Sigmoid colon (tissue), 7 donors: ENCODE data around the gene CALHM2. TPM values are rescaled to one million over a fixed set of nuclear protein-coding genes. Genes with fewer than 3 reads are reported as not detected.

Source experiments
- DNase-seq: peaks from one replicate; pipeline ENCODE4 v3.0.0-alpha.2; 2019
- H3K27ac ChIP-seq, 4 donors: fragments of 200-600 bp; sonication (generic); one replicate each; pipeline ENCODE4 v1.5.1; 2016 to 2019; ENCODE audit warnings: mild to moderate bottlenecking in 1 of 4
- H3K27me3 ChIP-seq, 3 donors: fragments of 200-600 bp; sonication (generic); one replicate each; pipeline ENCODE4 v1.5.1; 2019; ENCODE audit warnings: mild to moderate bottlenecking in 1 of 3
- H3K36me3 ChIP-seq, 4 donors: fragments of 200-600 bp; sonication (generic); one replicate each; pipeline ENCODE4 v1.5.1; 2016 to 2019
- H3K4me1 ChIP-seq, 4 donors: fragments of 200-600 bp; sonication (generic); one replicate each; pipeline ENCODE4 v1.5.1; 2017 to 2019
- H3K4me3 ChIP-seq, 4 donors: fragments of 200-600 bp; sonication (generic); one replicate each; pipeline ENCODE4 v1.5.1; 2017 to 2019; ENCODE audit warnings: mild to moderate bottlenecking in 2 of 4, moderate library complexity in 1 of 4
- H3K9me3 ChIP-seq, 4 donors: fragments of 200-600 bp in 3 of 4; sonication (generic) in 3 of 4; one replicate each; pipeline versions ENCODE4 v1.5.1 to v1.6.1; 2013 to 2019
- CTCF ChIP-seq, 4 experiments: fragments of 450-650 bp in 3 of 4; fragments of 200-600 bp in 1 of 4; IDR thresholded peaks; one replicate each; pipeline ENCODE4 v1.5.1; 2016 to 2019; ENCODE audit warnings: antibody characterized with exemption in 4 of 4, mild to moderate bottlenecking in 3 of 4, moderate library complexity in 2 of 4
- EP300 ChIP-seq, 4 donors: sonication (generic); formaldehyde crosslinking; IDR thresholded peaks; one replicate each; pipeline ENCODE4 v1.6.1; 2017; ENCODE audit warnings: antibody characterized with exemption in 4 of 4
- POLR2A ChIP-seq, 2 donors: fragments of 450-650 bp; IDR thresholded peaks; one replicate each; pipeline ENCODE4 v1.6.1; 2016; ENCODE audit warnings: antibody characterized with exemption in 2 of 2, mild to moderate bottlenecking in 2 of 2, moderate library complexity in 2 of 2
- POLR2AphosphoS5 ChIP-seq, 4 donors: sonication (generic); formaldehyde crosslinking; IDR thresholded peaks; one replicate each; pipeline ENCODE4 v1.6.1; 2017; ENCODE audit warnings: antibody characterized with exemption in 4 of 4
- WGBS, 2 donors: extraction: QIAGEN DNeasy Blood & Tissue Kit; methylation state at CpG; one replicate each; pipeline ENCODE4 v1.1.7; 2013; 5-methylcytosine and 5-hydroxymethylcytosine counted together
- intact Hi-C: fragments of 100-400 bp; cut with DNase I; formaldehyde crosslinking; loops from one replicate; pipeline ENCODE4 v1.15.1; 2023
- polyA plus RNA-seq, 3 donors: library from polyadenylated mRNA; stranded (reverse); fragments of 200-250 nt; gene quantifications; one replicate each; pipeline ENCODE4 v1.2.3, GENCODE V29; 2013
- total RNA-seq, 4 donors: library from RNA; depleted of rRNA; stranded (reverse); fragments of >200 nt; gene quantifications; one replicate each; pipeline ENCODE4 v1.1.0, GENCODE V29; 2016
- donor health status: healthy with polysubstance abuse.
- donor health status: Bipolar disorder and iron deficiency.
- donor health status: healthy.

Gene CALHM2
- total and polyA plus RNA-seq, 7 donors = 5.5 to 55.4 (median 27.4) TPM

GRCh38 chr10:103452506-103453230 lies 498 bp upstream of the CALHM2 start:
- peak overlapping the region; percentile 53 to 76 (median 72) for H3K4me3 ChIP-seq
- H3K36me3 ChIP-seq = peaks cover 0 to 18% (median 0%) of the 10 kb centered on the region in 4 donors
- intact Hi-C loops = no loop called here
- no peak for DNase-seq
- H3K9me3 ChIP-seq = no peaks in the 10 kb centered on the region
- no peaks in the 10 kb centered on the region for H3K27me3 ChIP-seq
- 32 to 36% methylated on average over 27 of the region's 27 CpGs for WGBS, 2 donors
- peaks cover 0 to 45% (median 36%) of the 10 kb centered on the region in 4 donors for H3K4me1 ChIP-seq
- TF ChIP-seq EP300 (IDR thresholded peaks at IDR 0.05) (no peak), POLR2A (IDR thresholded peaks at IDR 0.05) (no peak), POLR2AphosphoS5 (IDR thresholded peaks at IDR 0.05) (no peak), CTCF (IDR thresholded peaks at IDR 0.05) (no peak)
- peak overlapping the region; percentile 81 to 88 (median 86) for H3K27ac ChIP-seq

GRCh38 chr10:103451091-103451813 lies 918 bp downstream of the CALHM2 start:
- intact Hi-C loops = no loop called here
- Histone ChIP-seq H3K4me3 (peak overlapping the region; percentile 53 to 76 (median 72)), H3K27ac (peak overlapping the region; percentile 81 to 88 (median 86)), H3K27me3 (no peaks in the 10 kb centered on the region), H3K4me1 (peaks cover 0 to 58% (median 37%) of the 10 kb centered on the region in 4 donors), H3K36me3 (peaks cover 0 to 32% (median 3%) of the 10 kb centered on the region in 4 donors), H3K9me3 (no peaks in the 10 kb centered on the region)
- TF ChIP-seq CTCF (IDR thresholded peaks at IDR 0.05) (no peak), POLR2A (IDR thresholded peaks at IDR 0.05) (no peak), POLR2AphosphoS5 (IDR thresholded peaks at IDR 0.05) (peak in 3 of 4 donors; percentile 24 to 48 (median 29)), EP300 (IDR thresholded peaks at IDR 0.05) (no peak)
- DNase-seq = peak; percentile 82
- 27 to 56% methylated on average over 14 of the region's 14 CpGs for WGBS, 2 donors

GRCh38 chr10:103450201-103450695 lies 1.9 kb downstream of the CALHM2 start:
- peaks cover 0 to 42% (median 7%) of the 10 kb centered on the region in 4 donors for H3K36me3 ChIP-seq
- no peak for DNase-seq
- TF ChIP-seq EP300 (IDR thresholded peaks at IDR 0.05) (no peak), POLR2AphosphoS5 (IDR thresholded peaks at IDR 0.05) (no peak), CTCF (IDR thresholded peaks at IDR 0.05) (no peak), POLR2A (IDR thresholded peaks at IDR 0.05) (no peak)
- no peaks in the 10 kb centered on the region for H3K9me3 ChIP-seq
- H3K4me3 ChIP-seq = peak overlapping the region in 3 of 4 donors; percentile 72 to 76 (median 73)
- no peaks in the 10 kb centered on the region for H3K27me3 ChIP-seq
- H3K4me1 ChIP-seq = peaks cover 0 to 65% (median 37%) of the 10 kb centered on the region in 4 donors
- WGBS, 2 donors = 88 to 91% methylated on average over 12 of the region's 12 CpGs
- H3K27ac ChIP-seq = peak overlapping the region; percentile 81 to 88 (median 86)
- intact Hi-C loops = no loop called here

- no peak for TF ChIP-seq CTCF (IDR thresholded peaks at IDR 0.05)
- no peak for TF ChIP-seq EP300 (IDR thresholded peaks at IDR 0.05)
- TF ChIP-seq POLR2A (IDR thresholded peaks at IDR 0.05) = no peak
- TF ChIP-seq POLR2AphosphoS5 (IDR thresholded peaks at IDR 0.05) = no peak
- Histone ChIP-seq H3K36me3 (peaks cover 0 to 50% (median 10%) of the 10 kb centered on the region in 4 donors), H3K4me1 (peaks cover 0 to 67% (median 37%) of the 10 kb centered on the region in 4 donors), H3K27ac (peak overlapping the region; percentile 81 to 88 (median 86)), H3K9me3 (no peaks in the 10 kb centered on the region), H3K27me3 (no peaks in the 10 kb centered on the region), H3K4me3 (peak overlapping the region in 3 of 4 donors; percentile 72 to 76 (median 73))
- DNase-seq = no peak
- intact Hi-C loops = no loop called here
- 86 to 89% methylated on average over 34 of the region's 34 CpGs for WGBS, 2 donors
These were observed 2.7 kb downstream of the CALHM2 start for GRCh38 chr10:103449208-103450144.
